ENCODE data around the gene KANTR.
"Not testable (repeated sequence)": the region's sequence is repeated elsewhere in the genome, so short reads cannot be mapped to it uniquely, and the experiment has no call there.

The KANTR gene

DNA sequence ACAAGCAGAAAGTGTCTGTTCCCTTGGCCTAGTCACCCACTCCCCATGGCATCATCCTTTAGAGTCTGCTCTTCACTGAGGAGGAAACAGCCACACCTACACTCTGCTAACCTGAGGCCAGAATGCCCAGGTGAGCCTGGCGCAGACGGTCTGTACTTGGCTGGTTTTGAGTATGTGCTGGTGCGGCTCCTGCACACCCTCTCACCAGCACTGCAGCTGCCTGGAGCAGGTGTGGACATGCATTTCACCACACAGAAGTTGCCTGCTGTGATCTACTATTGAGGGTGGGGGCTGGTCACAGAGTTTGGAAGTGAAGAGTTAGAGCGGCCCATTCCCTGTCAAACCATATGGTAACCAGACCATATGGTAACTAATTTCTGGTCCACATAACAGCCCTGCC is 39.5 kb downstream of the KANTR start:
- DNase-seq: no peak

DNA sequence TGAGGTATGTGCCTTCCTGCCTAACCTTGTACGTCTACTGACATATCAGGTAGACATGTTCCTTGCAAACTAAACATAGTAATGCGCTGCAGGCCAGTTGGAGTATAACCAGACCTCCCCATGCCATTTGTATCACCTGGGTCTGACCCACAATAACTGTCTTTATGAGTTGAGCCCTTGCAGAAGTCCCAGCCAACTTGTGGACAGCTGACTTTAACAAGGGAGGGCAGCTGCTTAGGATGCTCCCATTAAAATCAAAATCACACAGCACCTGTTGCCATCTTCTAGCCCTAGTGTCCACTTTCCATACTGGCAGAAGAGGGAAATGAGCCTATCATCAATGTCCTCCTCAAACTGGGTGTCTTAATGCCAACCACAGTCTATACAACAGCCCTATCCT is 41.6 kb downstream of the KANTR start:
- no peak for DNase-seq

DNA sequence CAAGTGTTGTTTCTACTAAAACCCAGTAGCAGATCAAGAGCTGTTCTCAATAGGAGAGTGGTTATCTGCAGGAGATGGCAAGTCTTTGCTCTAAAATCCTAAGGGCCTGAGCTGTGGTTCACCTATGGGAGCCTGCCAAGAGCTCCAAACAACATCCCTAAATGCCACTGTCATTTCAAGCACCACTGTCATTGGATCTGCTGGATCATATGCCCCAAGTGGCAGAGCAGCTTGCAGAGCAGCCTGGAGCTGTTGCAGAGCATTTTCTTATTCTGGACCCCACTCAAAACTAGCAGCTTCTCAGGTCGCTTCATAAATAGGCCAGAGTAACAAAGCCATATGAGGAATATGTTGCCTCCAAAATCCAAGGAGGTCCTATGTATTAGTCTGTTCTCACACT is 59.6 kb downstream of the KANTR start:
- no peak for DNase-seq

DNA sequence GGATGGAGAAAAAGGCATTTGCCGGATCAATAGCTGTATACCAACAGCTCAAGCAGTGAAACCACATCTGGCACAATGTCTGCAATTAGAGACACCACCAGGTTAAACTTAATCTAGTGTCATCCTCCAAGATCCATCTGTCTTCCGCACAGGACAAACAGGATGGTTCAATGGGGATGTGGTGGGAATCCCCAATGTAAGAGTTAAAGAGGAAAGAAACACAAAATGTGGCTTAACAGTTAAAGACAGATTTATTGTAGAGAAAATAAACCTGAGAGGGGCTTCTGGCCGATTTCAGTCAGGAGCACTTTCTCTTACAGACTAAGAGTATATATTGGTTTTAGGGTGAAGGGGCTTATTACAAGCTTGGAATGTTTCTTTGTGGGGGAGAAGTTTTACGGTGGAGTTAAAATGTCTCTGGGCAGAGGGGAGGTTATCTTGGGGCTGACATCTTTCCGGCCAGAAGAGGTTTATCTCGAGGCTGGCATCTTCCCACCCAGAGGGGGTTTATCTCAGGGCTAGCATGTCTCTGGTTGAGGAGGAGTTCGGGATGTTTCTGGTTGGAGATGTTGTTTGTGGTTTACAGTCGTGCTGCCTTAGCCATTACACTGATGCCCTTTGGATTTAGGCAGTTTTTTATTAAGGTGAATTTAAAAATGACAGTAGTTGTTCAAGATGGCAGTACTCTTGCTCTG is 61.7 kb downstream of the KANTR start:
- no peak for DNase-seq

DNA sequence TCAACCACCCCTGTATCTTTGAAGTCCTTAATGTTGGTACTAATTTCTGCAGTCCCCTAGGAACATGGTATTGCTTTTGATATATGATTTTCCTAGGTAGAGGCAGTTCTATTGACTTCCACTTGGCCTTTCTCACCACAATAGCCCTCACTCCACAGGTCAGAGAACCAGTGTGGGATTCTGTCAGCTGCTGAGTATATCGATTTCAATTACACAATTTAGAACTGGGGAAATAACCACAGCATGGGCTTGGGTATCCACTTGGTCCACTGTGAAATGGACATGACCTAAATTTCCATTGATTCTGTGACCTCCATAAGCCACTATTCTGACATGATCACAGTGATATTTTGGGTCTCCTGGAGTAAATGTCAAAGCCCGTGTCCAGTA is 62.3 kb downstream of the KANTR start:
- DNase-seq: no peak

DNA sequence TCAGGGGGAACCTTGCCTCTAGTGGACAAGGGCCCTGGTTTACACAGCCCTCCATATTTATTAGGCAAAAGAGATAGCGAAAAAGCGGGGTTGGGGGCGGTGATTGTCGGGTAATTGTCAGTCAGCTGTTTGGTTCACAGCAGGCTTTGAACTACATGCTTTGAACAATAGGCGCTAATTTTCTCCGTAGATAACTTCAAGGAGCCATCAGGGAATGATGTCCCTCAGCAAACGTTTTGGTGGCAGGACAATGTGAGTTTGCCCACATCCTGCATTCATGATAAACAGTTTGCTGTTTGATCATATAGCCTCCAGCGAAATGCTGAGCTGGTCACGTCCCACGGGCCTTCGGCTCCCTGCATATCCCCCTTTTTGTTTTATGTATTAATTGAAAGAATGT is 65.2 kb downstream of the KANTR start:
- DNase-seq: no peak

DNA sequence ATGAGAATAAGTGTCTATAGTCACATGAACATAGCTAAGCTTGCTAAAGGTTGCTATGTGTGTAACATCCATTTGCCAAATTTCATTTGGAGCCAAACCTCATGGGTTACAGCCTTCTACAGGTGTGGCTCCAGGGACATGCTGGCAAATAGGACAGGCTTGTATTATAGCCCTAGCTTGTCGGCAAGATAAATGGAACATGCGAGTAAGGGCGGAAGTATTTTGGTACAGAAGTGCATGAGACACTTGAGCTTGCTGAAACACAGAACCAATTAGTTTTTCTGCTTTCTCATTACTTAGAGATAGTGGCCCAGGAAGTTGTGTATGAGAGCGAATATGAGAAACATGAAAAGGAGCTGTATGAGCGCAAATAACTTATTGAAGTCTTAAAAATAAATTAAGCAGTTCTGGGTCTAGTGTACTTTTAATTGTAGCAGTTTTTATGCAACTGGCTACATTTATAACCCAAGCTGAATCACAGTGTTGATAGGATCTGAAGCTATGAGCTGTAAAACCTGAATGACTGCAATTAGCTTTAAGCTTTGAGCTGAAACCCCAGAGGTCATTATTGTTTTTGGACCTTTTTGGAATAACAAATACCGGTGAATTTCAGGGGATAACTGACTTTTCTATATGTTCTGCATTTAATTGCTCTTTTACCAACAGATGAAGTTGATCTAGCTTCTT is 66.5 kb downstream of the KANTR start:
- DNase-seq: no peak

DNA sequence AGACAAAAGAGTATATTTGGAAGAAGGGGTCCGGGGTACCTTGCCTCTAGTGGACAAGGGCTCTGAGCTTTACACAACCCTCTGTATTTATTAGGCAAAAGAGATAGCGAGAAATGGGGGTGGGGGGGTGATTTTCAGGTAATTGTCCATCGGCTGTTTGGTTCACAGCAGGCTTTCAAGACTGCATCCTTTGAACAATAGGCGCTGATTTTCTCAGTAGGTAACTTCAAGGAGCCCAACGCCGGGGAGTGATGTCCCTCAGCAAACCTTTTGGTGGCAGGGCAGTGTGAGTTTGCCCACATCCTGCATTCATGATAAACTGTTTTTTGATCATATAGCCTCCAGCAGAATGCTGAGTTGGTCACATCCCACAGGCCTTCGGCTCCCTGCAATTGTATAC is 69.5 kb downstream of the KANTR start:
- DNase-seq: no peak

DNA sequence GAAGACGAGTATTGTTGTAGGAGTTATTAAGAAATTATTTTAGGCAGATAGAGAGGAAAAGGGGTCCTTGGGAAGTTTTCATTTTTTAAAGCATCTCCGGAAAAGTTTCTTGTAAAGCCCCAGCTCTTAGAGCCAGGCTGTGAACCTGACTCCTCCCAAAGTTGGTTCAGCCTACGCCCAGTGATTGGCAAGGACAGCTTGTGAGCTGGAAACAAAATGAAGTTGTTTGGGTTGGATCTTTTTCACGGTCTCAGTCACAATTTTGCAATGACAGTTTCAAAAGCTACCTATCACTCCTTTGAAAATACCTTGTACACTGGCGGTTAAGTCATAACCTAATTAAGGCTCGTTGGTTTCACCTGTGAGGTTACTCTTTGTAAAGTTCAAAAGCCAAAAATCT is 70.6 kb downstream of the KANTR start:
- not testable (repeated sequence) for DNase-seq

DNA sequence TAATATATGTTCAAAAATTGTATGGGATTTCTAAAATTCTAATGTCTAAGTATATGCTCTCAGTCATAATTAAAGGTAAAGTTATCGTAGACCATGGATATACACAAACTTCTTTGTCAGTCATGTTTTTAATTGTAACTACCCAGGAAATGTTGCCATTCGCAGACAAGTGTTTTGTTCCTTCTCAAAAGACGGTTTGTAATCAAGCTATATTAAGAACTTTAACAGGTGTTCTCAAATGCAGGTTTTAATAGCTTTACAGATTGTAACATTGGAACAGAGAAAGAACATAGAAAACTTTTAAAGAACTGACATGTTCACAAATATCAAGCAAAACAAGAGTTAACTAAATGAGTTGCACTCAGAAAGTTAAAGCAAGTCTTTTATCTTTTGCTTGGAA is 72.2 kb downstream of the KANTR start:
- no peak for DNase-seq

DNA sequence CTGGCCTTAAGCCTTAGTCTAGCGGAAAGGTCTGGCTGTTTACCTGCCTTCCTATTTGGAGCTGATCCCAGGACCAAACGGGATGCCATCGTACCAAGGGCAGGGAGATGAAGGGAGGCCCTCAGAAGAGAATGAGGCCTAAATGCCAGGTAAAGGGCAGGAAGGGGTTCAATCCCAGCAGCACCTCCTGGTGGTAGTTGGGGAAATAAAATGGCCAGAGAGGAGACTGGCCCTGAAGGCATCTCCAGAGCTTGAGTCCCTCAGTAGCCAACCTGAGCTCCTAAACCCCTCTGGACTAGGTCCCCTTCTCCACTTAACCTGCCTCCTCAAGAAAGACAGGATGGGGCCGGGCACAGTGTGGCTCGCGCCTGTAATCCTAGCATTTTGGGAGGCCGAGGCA is 77.4 kb downstream of the KANTR start:
- DNase-seq: no peak

Measured in cerebellar nuclear complex (tissue), 1 donor.